Measurements from ENCODE around the gene SDK2. TPM values are rescaled to one million over a fixed set of nuclear protein-coding genes. Genes with fewer than 3 reads are reported as not detected.
"Not testable (repeated sequence)": the region's sequence is repeated elsewhere in the genome, so short reads cannot be mapped to it uniquely, and the experiment has no call there.

Gene SDK2
- total and polyA plus RNA-seq, 2 experiments from 2014 or later, result 0.74 to 5.1 TPM

DNA sequence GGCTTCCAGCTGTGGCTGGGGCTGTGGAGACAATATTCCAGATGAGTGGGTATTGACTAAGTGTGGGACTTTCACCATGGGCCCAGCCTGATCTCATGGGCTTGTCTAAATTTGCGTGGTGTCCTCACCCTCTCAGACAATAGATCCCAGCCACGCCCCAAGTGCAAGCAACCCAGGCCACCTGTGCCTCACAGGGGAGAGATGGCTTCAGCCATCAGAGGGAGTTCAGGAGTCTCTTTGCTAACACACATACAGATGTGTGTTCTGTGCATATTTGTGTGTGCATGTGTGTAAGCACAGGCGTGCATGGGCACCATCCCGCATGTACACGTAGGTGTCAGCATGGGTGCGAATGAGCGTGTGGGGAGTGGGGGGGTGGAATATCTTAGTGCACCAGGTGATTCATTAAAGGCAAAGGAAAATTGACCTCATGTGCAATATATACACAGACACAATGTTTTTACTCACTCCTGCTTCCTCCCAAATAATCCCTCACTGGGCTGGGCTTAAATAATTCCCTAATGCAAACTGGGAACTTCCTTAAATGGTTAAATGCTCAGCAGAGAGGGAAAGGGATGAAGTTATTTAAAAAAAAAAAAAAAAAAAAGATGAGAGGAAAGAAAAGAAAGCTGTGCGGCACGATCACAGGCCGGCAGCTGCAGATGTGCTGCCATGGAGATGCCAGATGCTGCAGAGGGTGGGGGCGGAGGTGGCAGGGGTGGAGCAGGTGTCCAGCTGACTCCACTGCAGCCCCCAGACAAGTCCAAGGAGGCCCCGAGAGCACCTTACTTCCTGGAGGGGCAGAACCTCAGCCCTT, 308.4 kb downstream of the SDK2 start:
- H3K36me3 Mint-ChIP-seq (ENCODE audit: low read depth), result no peaks in the 10 kb centered on the region
- H3K9me3 Mint-ChIP-seq, result no peaks in the 10 kb centered on the region
- peak; percentile 16; the same call in 1 of the 3 replicates for ATAC-seq
- Histone ChIP-seq H3K27me3 (ENCODE audit: insufficient read depth) (no peaks in the 10 kb centered on the region), H3K36me3 (ENCODE audit: insufficient read depth) (no peaks in the 10 kb centered on the region), H3K4me2 (no peak overlapping the region), H3K27ac (ENCODE audit: low read depth) (no peak overlapping the region), H3F3A (replicated peaks; ENCODE audit: low read depth) (no peaks in the 10 kb centered on the region), H4K20me1 (replicated peaks; ENCODE audit: insufficient read depth) (no peaks in the 10 kb centered on the region), H3K79me2 (replicated peaks; ENCODE audit: insufficient read depth) (no peaks in the 10 kb centered on the region), H3K4me3 (no peak overlapping the region), H2AFZ (no peak overlapping the region), H3K9me2 (ENCODE audit: insufficient read depth) (no peaks in the 10 kb centered on the region), H3K4me1 (ENCODE audit: insufficient read depth) (no peaks in the 10 kb centered on the region; the same call in 1 of the 2 replicates)
- peaks cover 21% of the 10 kb centered on the region for H3K4me1 Mint-ChIP-seq
- no peak for DNase-seq (ENCODE audit: low spot score)
- no peak overlapping the region for H3K27ac Mint-ChIP-seq
- no peak for TF ChIP-seq STAT1 (IDR thresholded peaks at IDR 0.05; ENCODE audit: unreplicated experiment)
- no peak for TF ChIP-seq EZH2phosphoT487 (IDR thresholded peaks at IDR 0.05; ENCODE audit: unreplicated experiment)
- no peak for TF ChIP-seq ZNF331 (CRISPR knock-in tag; IDR thresholded peaks at IDR 0.05; ENCODE audit: low read depth)
- TF ChIP-seq, protein P1, sequence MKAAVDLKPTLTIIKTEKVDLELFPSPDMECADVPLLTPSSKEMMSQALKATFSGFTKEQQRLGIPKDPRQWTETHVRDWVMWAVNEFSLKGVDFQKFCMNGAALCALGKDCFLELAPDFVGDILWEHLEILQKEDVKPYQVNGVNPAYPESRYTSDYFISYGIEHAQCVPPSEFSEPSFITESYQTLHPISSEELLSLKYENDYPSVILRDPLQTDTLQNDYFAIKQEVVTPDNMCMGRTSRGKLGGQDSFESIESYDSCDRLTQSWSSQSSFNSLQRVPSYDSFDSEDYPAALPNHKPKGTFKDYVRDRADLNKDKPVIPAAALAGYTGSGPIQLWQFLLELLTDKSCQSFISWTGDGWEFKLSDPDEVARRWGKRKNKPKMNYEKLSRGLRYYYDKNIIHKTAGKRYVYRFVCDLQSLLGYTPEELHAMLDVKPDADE (IDR thresholded peaks at IDR 0.05), result no peak
- H3K27me3 Mint-ChIP-seq (ENCODE audit: insufficient read depth, low read depth, poor library complexity), result peaks cover 1% of the 10 kb centered on the region
- H3K4me3 Mint-ChIP-seq, result no peak overlapping the region

DNA sequence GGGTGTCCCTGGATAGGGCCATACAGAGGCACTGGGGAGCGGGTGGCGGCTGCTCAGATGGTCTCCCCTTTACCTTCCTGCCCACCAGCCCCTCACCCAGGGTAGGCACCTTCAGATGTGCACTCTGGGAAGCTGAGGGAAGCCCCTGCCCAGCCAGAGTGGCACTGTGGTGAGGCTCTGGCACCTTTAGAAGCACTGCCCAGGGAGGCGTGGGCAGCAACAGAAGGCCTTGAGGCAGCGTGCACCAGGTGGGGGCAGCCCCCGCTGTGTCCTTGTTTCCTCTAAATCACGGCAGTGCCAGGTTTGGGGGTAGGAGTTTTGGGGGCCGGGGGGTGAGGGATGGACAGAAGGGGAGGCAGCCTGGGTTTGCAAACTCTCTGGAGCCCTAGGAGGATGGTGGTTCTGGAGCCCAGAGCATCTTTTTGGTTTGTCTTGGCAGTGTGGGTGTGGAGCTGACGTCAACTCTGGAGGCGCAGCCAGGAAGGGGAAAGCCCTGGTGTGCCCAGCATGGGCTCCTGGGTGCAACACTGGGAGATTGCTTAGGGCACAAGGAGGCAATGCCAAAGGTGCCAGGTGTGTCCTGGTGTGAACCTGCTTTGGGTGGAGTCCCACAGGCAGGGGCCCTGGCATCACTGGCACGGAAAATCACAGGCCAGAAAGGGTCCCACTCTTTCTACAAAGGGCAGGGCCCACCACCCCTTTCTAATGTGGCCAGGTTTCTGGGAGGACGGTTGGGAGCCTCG, 309.3 kb downstream of the SDK2 start:
- TF ChIP-seq, protein P2, sequence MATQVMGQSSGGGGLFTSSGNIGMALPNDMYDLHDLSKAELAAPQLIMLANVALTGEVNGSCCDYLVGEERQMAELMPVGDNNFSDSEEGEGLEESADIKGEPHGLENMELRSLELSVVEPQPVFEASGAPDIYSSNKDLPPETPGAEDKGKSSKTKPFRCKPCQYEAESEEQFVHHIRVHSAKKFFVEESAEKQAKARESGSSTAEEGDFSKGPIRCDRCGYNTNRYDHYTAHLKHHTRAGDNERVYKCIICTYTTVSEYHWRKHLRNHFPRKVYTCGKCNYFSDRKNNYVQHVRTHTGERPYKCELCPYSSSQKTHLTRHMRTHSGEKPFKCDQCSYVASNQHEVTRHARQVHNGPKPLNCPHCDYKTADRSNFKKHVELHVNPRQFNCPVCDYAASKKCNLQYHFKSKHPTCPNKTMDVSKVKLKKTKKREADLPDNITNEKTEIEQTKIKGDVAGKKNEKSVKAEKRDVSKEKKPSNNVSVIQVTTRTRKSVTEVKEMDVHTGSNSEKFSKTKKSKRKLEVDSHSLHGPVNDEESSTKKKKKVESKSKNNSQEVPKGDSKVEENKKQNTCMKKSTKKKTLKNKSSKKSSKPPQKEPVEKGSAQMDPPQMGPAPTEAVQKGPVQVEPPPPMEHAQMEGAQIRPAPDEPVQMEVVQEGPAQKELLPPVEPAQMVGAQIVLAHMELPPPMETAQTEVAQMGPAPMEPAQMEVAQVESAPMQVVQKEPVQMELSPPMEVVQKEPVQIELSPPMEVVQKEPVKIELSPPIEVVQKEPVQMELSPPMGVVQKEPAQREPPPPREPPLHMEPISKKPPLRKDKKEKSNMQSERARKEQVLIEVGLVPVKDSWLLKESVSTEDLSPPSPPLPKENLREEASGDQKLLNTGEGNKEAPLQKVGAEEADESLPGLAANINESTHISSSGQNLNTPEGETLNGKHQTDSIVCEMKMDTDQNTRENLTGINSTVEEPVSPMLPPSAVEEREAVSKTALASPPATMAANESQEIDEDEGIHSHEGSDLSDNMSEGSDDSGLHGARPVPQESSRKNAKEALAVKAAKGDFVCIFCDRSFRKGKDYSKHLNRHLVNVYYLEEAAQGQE (IDR thresholded peaks at IDR 0.05; ENCODE audit: unreplicated experiment), result no peak
- H3F3A ChIP-seq (replicated peaks; ENCODE audit: low read depth), result no peaks in the 10 kb centered on the region
- no peak overlapping the region for H3K4me3 Mint-ChIP-seq
- H4K20me1 ChIP-seq (replicated peaks; ENCODE audit: insufficient read depth), result no peaks in the 10 kb centered on the region
- no peaks in the 10 kb centered on the region for H3K79me2 ChIP-seq (replicated peaks; ENCODE audit: insufficient read depth)
- ATAC-seq (no peak), DNase-seq (ENCODE audit: low spot score) (no peak)
- H3K9me2 ChIP-seq (ENCODE audit: insufficient read depth), result no peaks in the 10 kb centered on the region
- no peak overlapping the region for H3K27ac ChIP-seq (ENCODE audit: low read depth)
- H3K27me3 Mint-ChIP-seq (ENCODE audit: insufficient read depth, low read depth, poor library complexity), result peaks cover 4% of the 10 kb centered on the region
- no peaks in the 10 kb centered on the region for H3K36me3 Mint-ChIP-seq (ENCODE audit: low read depth)
- H3K4me3 ChIP-seq, result no peak overlapping the region
- no peaks in the 10 kb centered on the region for H3K36me3 ChIP-seq (ENCODE audit: insufficient read depth)
- no peak overlapping the region for H3K4me2 ChIP-seq
- H3K4me1 Mint-ChIP-seq, result peaks cover 21% of the 10 kb centered on the region
- H3K27me3 ChIP-seq (ENCODE audit: insufficient read depth), result no peaks in the 10 kb centered on the region
- no peaks in the 10 kb centered on the region; the same call in 1 of the 2 replicates for H3K4me1 ChIP-seq (ENCODE audit: insufficient read depth)
- H3K27ac Mint-ChIP-seq, result no peak overlapping the region
- H3K9me3 Mint-ChIP-seq, result no peaks in the 10 kb centered on the region
- no peak overlapping the region for H2AFZ ChIP-seq

DNA sequence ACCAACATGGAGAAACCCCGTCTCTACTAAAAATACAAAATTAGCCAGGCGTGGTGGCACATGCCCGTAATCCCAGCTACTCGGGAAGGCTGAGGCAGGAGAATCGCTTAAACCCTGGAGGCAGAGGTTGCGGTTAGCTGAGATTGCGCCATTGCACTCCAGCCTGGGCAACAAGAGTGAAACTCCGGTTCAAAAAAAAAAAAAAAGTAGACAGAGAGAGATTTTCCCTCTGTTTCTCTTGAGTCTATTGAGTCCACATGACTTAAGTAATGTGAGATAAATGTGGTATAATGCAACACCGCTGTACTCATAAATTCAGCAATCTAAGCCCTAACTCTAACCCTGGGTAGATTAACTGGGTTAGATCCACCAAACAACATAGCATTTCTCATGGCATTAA, 310.8 kb downstream of the SDK2 start:
- H3F3A ChIP-seq (replicated peaks; ENCODE audit: low read depth); H3K36me3 ChIP-seq (ENCODE audit: insufficient read depth); H3K9me3 Mint-ChIP-seq; H3K4me1 ChIP-seq (ENCODE audit: insufficient read depth); H3K27me3 Mint-ChIP-seq (ENCODE audit: insufficient read depth, low read depth, poor library complexity); H3K79me2 ChIP-seq (replicated peaks; ENCODE audit: insufficient read depth); H3K27me3 ChIP-seq (ENCODE audit: insufficient read depth); H3K36me3 Mint-ChIP-seq (ENCODE audit: low read depth); ATAC-seq; H3K27ac Mint-ChIP-seq; H3K9me2 ChIP-seq (ENCODE audit: insufficient read depth); DNase-seq (ENCODE audit: low spot score); H3K4me3 ChIP-seq; H3K4me3 Mint-ChIP-seq; H2AFZ ChIP-seq; H4K20me1 ChIP-seq (replicated peaks; ENCODE audit: insufficient read depth); H3K4me2 ChIP-seq; H3K27ac ChIP-seq (ENCODE audit: low read depth): not testable (repeated sequence)
- peaks cover 19% of the 10 kb centered on the region for H3K4me1 Mint-ChIP-seq
